Measurements from ENCODE around the gene APRT.

APRT gene

GRCh38 chr16:88821168-88821850 is 9.6 kb upstream of the APRT start:
- DNase-seq = no peak

- DNase-seq = no peak
Observed at GRCh38 chr16:88820385-88821025, 8.8 kb upstream of the APRT start.

- DNase-seq = no peak
Observed at GRCh38 chr16:88819126-88819525, 7.4 kb upstream of the APRT start.

GRCh38 chr16:88818575-88818874 is 6.8 kb upstream of the APRT start:
- no peak for DNase-seq

GRCh38 chr16:88817785-88818574 is 6.3 kb upstream of the APRT start:
- DNase-seq = no peak

GRCh38 chr16:88816736-88817535 is 5.2 kb upstream of the APRT start:
- DNase-seq = no peak

GRCh38 chr16:88815901-88816589 is 4.3 kb upstream of the APRT start:
- peak; percentile 20 for DNase-seq

GRCh38 chr16:88815227-88815626 is 3.5 kb upstream of the APRT start:
- no peak for DNase-seq

GRCh38 chr16:88814144-88814502 is 2.4 kb upstream of the APRT start:
- no peak for DNase-seq

GRCh38 chr16:88813269-88814143 is 1.8 kb upstream of the APRT start:
- DNase-seq = no peak

- peak; percentile 51 for DNase-seq
Observed at GRCh38 chr16:88812513-88813268, 963 bp upstream of the APRT start.

GRCh38 chr16:88810912-88811768 is 588 bp downstream of the APRT start:
- peak; percentile 85 for DNase-seq

GRCh38 chr16:88810166-88810911 is 1.4 kb downstream of the APRT start:
- no peak for DNase-seq

- no peak for DNase-seq
Observed at GRCh38 chr16:88809676-88810165, 2.0 kb downstream of the APRT start.

- no peak for DNase-seq
Observed at GRCh38 chr16:88809068-88809675, 2.6 kb downstream of the APRT start.

- DNase-seq = no peak
Observed at GRCh38 chr16:88807626-88808453, 3.9 kb downstream of the APRT start.

GRCh38 chr16:88807142-88807625 is 4.5 kb downstream of the APRT start:
- DNase-seq = no peak
